Ovary (tissue), 10 donors: ENCODE data around the gene ST3GAL5. TPM values are rescaled to one million over a fixed set of nuclear protein-coding genes. Genes with fewer than 3 reads are reported as not detected.
A peak's percentile ranks its signal among the peaks of the same experiment; 100 is the strongest.

Experiments used
- DNase-seq, 5 donors: peaks; one replicate each; pipeline ENCODE4 v3.0.0-alpha.2; 2019 to 2020
- H3K27ac ChIP-seq, 2 donors: fragments of 200-600 bp; one replicate each; pipeline versions ENCODE4 v1.5.1 to v1.8.0; 2019 to 2022
- H3K27me3 ChIP-seq: fragments of 200-600 bp; one replicate; pipeline ENCODE4 v1.8.0; 2022
- H3K36me3 ChIP-seq: fragments of 200-600 bp; sonication (generic); one replicate; pipeline ENCODE4 v1.5.1; 2019
- H3K4me1 ChIP-seq: one replicate; pipeline ENCODE4 v1.8.1; 2013; ENCODE audit warnings: mild to moderate bottlenecking, moderate library complexity; ENCODE audit not compliant: insufficient read depth
- H3K4me3 ChIP-seq: fragments of 200-600 bp; sonication (generic); one replicate; pipeline ENCODE4 v1.5.1; 2017
- H3K9me3 ChIP-seq, 2 donors: fragments of 200-600 bp in 1 of 2; sonication (generic) in 1 of 2; one replicate each; pipeline versions ENCODE4 v1.5.1 to v1.8.1; 2013 to 2019; ENCODE audit warnings: mild to moderate bottlenecking in 1 of 2, moderate library complexity in 1 of 2
- EP300 ChIP-seq: sonication (generic); formaldehyde crosslinking; IDR thresholded peaks from one replicate; pipeline ENCODE4 v1.6.1; 2017; ENCODE audit warnings: antibody characterized with exemption
- POLR2A ChIP-seq: fragments of 450-650 bp; IDR thresholded peaks from one replicate; pipeline ENCODE4 v1.6.1; 2017; ENCODE audit warnings: antibody characterized with exemption, mild to moderate bottlenecking, moderate library complexity
- WGBS, 3 donors: extraction: QIAGEN DNeasy Blood & Tissue Kit in 1 of 3; methylation state at CpG; one replicate each; pipeline versions ENCODE4 v1.1.5 to v1.1.7; 2013 to 2017; 5-methylcytosine and 5-hydroxymethylcytosine counted together
- intact Hi-C, 4 donors: fragments of 100-400 bp; cut with DNase I; formaldehyde crosslinking; loops; one replicate each; pipeline versions ENCODE4 v1.11.0 to v1.15.1; 2022 to 2023
- long read RNA-seq, 3 donors: library from polyadenylated mRNA in 2 of 3; unstranded in 2 of 3; transcript quantifications; one replicate each; pipeline ENCODE4 v2.0.0 and lab custom pipeline, GENCODE V29; 2021 to 2026
- polyA plus RNA-seq, 2 donors: library from polyadenylated mRNA; stranded (reverse); fragments of 200-250 nt in 1 of 2; fragments of 350-450 nt in 1 of 2; fragmentation: Illumina TruSeq in 1 of 2; extraction: RNeasy Lipid Tissue Mini Kit (QIAGEN cat#74804) in 1 of 2; gene quantifications; one replicate each; pipeline ENCODE4 v1.2.3, GENCODE V29; 2013 to 2014
- total RNA-seq, 7 donors: library from RNA; depleted of rRNA in 2 of 7; stranded (reverse); fragments of >200 nt in 2 of 7; fragmentation: NEBNext Ultra II Directional in 3 of 7; extraction: Animal tissue kit (Norgen Biotek cat#: 25700) in 3 of 7; gene quantifications; one replicate each; pipeline versions ENCODE4 v1.1.0 to v1.2.4, GENCODE V29; 2016 to 2023
- TF ChIP-seq, protein P1 (sequence below), 3 donors: fragments of 450-650 bp in 2 of 3; fragments of 200-600 bp in 1 of 3; IDR thresholded peaks; one replicate each; pipeline versions ENCODE4 v1.5.1 to v1.8.0; 2016 to 2022; ENCODE audit warnings: antibody characterized with exemption in 3 of 3, mild to moderate bottlenecking in 1 of 3
- donor health status: DM: no; HTN: no; CAD: no; lungs with moderate emphysema.
- donor health status: DM: no; HTN: no; CAD: no.
- donor health status: Bipolar disorder and iron deficiency.
- donor health status: DM: yes; HTN: yes; CAD: no.
- donor health status: DM: no; HTN: no; CAD: no.
- donor health status: DM: yes; HTN: yes; CAD: no.

Gene ST3GAL5
- total RNA-seq (10 to 100 TPM; 12.8 to 52.7 (median 22.2) TPM), polyA plus RNA-seq (10 to 100 TPM; 11.6 to 31.1 TPM)
- long read RNA-seq, donor 1, full-length matches to known transcripts, result 45 of 63 reads
- long read RNA-seq, donor 1, partial matches to known transcripts, result 9 of 63 reads
- long read RNA-seq, donor 1, other reads (novel, unspliced or antisense), result 9 of 63 reads
- long read RNA-seq, donor 2, full-length matches to known transcripts, result 10 of 10 reads
- long read RNA-seq, donor 2, partial matches to known transcripts, result 0 of 10 reads
- long read RNA-seq, donor 2, other reads (novel, unspliced or antisense), result 0 of 10 reads
- long read RNA-seq, donor 3, full-length matches to known transcripts, result 43 of 54 reads
- long read RNA-seq, donor 3, partial matches to known transcripts, result 1 of 54 reads
- long read RNA-seq, donor 3, other reads (novel, unspliced or antisense), result 10 of 54 reads

DNA sequence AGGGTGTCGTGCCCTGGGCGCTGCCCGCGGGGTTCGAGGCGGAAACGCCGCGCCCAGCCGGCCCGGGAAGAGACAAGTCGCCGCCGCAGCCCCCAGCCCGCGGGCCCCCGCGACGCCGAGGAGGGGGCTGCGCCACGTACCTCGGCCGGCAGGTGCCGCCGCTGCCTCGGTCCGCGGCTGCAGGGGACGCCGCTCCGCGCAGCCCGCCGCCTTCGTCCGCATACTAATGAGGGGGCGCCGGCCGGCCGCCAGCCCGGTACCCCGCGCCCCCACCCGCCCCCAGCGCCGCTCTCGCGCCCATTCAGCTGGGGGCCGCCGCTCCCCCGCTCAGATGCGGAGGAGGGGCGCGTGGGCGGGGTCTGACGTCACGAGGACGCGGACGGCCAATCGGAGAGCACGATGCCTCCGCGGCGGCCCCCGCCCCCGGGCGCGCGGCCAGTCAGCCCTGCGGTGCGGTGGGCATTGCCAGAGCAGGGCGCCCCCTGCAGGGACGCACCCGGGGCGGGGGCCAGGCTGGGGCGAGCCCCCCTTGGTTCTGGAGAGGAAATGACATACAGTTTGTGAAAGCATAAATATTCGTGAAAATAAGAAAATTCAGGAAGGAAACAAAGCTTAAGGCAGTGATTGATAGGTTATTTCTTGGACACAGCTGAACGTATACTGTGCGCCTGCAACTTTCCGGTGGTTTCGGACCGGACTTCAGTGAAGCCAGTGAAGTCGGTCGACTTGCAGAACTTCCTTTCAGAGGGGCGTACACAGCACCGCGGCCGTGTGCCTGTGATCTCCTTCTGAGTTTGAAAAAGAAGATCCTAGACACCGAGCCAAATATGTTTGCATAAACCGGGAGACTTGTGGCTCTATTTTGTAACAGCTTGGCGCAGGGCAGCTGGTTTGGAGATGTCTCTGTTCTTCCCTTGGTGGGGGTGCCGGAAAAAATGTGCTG lies at the start of gene ST3GAL5:
ST3GAL5 (minus strand) TSS at position 307 of the 943 bp plus-strand sequence; CDS start at position 222, 85 bp downstream.
- intact Hi-C loops, result loop anchor here in 3 of 4 donors (5.0 to 10.0 kb wide), 6 partner anchors 62 to 562 kb away; partner anchors contain the start of gene TGOLN2 (in 1 of the 3)
- DNase-seq, result peak; percentile 92 to 97 (median 95)
- no peaks in the 10 kb centered on the region for H3K36me3 ChIP-seq
- H3K27me3 ChIP-seq, result no peaks in the 10 kb centered on the region
- H3K9me3 ChIP-seq, result no peaks in the 10 kb centered on the region
- H3K4me1 ChIP-seq, result peaks cover 8% of the 10 kb centered on the region
- TF ChIP-seq, protein P1, sequence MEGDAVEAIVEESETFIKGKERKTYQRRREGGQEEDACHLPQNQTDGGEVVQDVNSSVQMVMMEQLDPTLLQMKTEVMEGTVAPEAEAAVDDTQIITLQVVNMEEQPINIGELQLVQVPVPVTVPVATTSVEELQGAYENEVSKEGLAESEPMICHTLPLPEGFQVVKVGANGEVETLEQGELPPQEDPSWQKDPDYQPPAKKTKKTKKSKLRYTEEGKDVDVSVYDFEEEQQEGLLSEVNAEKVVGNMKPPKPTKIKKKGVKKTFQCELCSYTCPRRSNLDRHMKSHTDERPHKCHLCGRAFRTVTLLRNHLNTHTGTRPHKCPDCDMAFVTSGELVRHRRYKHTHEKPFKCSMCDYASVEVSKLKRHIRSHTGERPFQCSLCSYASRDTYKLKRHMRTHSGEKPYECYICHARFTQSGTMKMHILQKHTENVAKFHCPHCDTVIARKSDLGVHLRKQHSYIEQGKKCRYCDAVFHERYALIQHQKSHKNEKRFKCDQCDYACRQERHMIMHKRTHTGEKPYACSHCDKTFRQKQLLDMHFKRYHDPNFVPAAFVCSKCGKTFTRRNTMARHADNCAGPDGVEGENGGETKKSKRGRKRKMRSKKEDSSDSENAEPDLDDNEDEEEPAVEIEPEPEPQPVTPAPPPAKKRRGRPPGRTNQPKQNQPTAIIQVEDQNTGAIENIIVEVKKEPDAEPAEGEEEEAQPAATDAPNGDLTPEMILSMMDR (IDR thresholded peaks at IDR 0.05), result peak in 2 of 3 donors; percentile 54 to 63
- TF ChIP-seq EP300, result no peak
- WGBS, 3 donors, result 0 to 1% (median 1%) methylated on average over 39 to 94 of the region's 94 CpGs
- peak within 1 kb of the TSS; percentile 84 to 88 for H3K27ac ChIP-seq
- peak within 1 kb of the TSS; percentile 86 for H3K4me3 ChIP-seq

DNA sequence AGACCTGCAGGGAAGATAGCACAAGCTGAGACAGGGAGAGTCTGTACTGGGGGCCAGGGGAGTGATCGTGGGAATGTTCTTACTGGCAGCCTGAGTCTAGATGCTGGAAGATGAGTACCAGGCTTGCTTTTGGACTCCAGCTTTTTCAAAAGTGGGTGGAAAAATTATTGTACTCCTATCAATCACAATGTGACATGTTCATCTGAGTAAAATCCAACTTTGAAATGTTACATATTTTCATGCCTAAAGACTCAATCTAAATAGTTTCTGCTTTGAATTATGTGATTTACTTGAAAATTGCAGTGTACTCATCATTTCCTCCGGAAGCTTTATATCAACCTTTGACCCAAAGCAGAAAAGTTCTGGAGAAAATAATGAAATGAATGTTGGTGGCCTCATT lies 49.7 kb upstream of the ST3GAL5 start:
- no peaks in the 10 kb centered on the region for H3K27me3 ChIP-seq
- no peaks in the 10 kb centered on the region for H3K9me3 ChIP-seq
- WGBS, 3 donors, result 39 to 46% (median 39%) methylated on average over 2 of the region's 2 CpGs
- peaks cover 6% of the 10 kb centered on the region for H3K4me1 ChIP-seq
- no peaks in the 10 kb centered on the region for H3K36me3 ChIP-seq
- no peak overlapping the region for H3K27ac ChIP-seq
- intact Hi-C loops, result no loop called here
- TF ChIP-seq, protein P1 (IDR thresholded peaks at IDR 0.05), result no peak
- TF ChIP-seq EP300, result no peak
- no peak for TF ChIP-seq POLR2A
- DNase-seq, result no peak
- H3K4me3 ChIP-seq, result no peak overlapping the region

DNA sequence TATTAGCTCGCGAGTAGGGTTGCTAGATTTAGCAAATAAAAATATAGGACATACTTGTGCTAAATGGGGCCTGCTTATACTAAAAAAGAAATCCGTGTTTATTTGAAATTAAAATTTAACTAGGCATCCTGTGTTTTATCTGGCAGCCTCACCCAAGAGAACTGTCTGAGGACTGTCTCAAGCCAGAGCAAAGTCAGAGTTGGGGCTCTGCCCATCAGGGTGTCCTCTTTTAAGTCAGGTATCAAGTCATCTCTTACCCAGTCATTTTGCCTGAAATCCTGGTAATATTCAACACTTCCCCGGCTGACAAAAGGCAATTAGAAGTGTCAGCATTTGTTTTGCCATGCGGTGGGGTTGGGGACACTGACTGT lies 48.3 kb upstream of the ST3GAL5 start:
- intact Hi-C loops, result no loop called here
- H3K27ac ChIP-seq, result no peak overlapping the region
- H3K4me1 ChIP-seq, result peaks cover 6% of the 10 kb centered on the region

More for the DNA sequence above, 48.3 kb upstream of the ST3GAL5 start:
- H3K27me3 ChIP-seq, result no peaks in the 10 kb centered on the region
- H3K4me3 ChIP-seq, result no peak overlapping the region
- no peak for TF ChIP-seq EP300
- no peak for TF ChIP-seq POLR2A
- TF ChIP-seq, protein P1 (IDR thresholded peaks at IDR 0.05), result no peak
- no peaks in the 10 kb centered on the region for H3K36me3 ChIP-seq
- H3K9me3 ChIP-seq, result no peaks in the 10 kb centered on the region
- DNase-seq, result no peak
- 89 to 96% (median 93%) methylated on average over 5 of the region's 5 CpGs for WGBS, 3 donors
